OCI-LY3 (cell line): ENCODE data around the gene RAB5B.
"Not testable (repeated sequence)": the region's sequence is repeated elsewhere in the genome, so short reads cannot be mapped to it uniquely, and the experiment has no call there.

Experiments
- EZH2phosphoT487 ChIP-seq: fragments of 200-600 bp; shearing (Covaris generic); IDR thresholded peaks from 2 replicates; pipeline ENCODE4 v1.6.1; 2018; ENCODE audit warnings: antibody characterized with exemption, mixed run types, low read depth
- TF ChIP-seq, protein P1 (sequence below): fragments of 200-600, 300-600 bp; sonication (generic); IDR thresholded peaks from 2 replicates; pipeline ENCODE4 v1.5.1; 2014; ENCODE audit warnings: antibody characterized with exemption, low read length, low read depth

DNA sequence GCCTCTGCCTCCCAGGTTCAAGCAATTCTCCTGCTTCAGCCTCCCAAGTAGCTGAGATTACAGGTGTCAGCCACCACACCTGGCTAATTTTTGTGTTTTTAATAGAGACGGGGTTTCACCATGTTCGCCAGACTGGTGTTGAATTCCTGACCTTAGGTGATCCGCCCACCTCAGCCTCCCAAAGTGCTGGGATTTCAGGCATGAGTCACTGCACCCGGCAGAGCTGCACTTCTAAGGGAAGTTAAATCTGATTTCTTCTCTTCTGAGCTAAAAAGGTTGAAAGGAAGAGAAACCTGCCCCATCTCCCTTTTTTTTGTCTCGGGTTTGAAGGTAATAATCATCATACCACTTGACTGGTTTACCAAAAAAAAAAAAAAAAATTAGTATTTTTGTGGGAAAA is 8.0 kb downstream of the RAB5B start:
- not testable (repeated sequence) for TF ChIP-seq EZH2phosphoT487
- TF ChIP-seq, protein P1, sequence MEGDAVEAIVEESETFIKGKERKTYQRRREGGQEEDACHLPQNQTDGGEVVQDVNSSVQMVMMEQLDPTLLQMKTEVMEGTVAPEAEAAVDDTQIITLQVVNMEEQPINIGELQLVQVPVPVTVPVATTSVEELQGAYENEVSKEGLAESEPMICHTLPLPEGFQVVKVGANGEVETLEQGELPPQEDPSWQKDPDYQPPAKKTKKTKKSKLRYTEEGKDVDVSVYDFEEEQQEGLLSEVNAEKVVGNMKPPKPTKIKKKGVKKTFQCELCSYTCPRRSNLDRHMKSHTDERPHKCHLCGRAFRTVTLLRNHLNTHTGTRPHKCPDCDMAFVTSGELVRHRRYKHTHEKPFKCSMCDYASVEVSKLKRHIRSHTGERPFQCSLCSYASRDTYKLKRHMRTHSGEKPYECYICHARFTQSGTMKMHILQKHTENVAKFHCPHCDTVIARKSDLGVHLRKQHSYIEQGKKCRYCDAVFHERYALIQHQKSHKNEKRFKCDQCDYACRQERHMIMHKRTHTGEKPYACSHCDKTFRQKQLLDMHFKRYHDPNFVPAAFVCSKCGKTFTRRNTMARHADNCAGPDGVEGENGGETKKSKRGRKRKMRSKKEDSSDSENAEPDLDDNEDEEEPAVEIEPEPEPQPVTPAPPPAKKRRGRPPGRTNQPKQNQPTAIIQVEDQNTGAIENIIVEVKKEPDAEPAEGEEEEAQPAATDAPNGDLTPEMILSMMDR = not testable (repeated sequence)
